ENCODE measurements around the gene GRK2. TPM values are rescaled to one million over a fixed set of nuclear protein-coding genes. Genes with fewer than 3 reads are reported as not detected.

GRK2 gene
- total RNA-seq, 4 donors from 2014 or later = 40.2 to 79.8 (median 68.4) TPM

- no peaks in the 10 kb centered on the region for H3K4me1 ChIP-seq
- DNase-seq (no peak), ATAC-seq (no peak)
- no peaks in the 10 kb centered on the region for H3K9me3 ChIP-seq
- no peak overlapping the region for H3K27ac ChIP-seq
- H3K27me3 ChIP-seq = no peaks in the 10 kb centered on the region
- intact Hi-C loops (cut with DNase I; ENCODE audit: low total_unique reads) (no loop called here), in situ Hi-C loops (cut with MboI; ENCODE audit: low sequenced_read_pairs in 4 of 4) (no loop called here)
- H3K36me3 ChIP-seq = no peaks in the 10 kb centered on the region
- TF ChIP-seq CTCF (IDR thresholded peaks at IDR 0.05 in 4 of 5, conservative IDR thresholded peaks at IDR 0.05 in 1 of 5) (no peak), POLR2A (IDR thresholded peaks at IDR 0.05) (no peak)
- no peak overlapping the region for H3K4me3 ChIP-seq
Measured at GRCh38 chr11:67332081-67332691, 65.9 kb downstream of the GRK2 start.

Other genes with a start within 250 kb of the GRK2 start
- gene SYT12, start 243.3 kb upstream of the GRK2 start, total RNA-seq = under 1 TPM in 2 of 4 donors, not detected in 2; 0.33 to 0.64 TPM
- 10 to 100 TPM; 18.9 to 87.0 (median 24.4) TPM for gene RHOD, start 209.6 kb upstream of the GRK2 start, total RNA-seq
- 10 to 100 TPM; 34.8 to 55.0 (median 44.9) TPM for gene KDM2A, start 147.2 kb upstream of the GRK2 start, total RNA-seq
- 10 to 100 TPM in 1 of 4 donors, 1 to 10 TPM in 3; 5.8 to 10.6 (median 9.7) TPM for gene ANKRD13D, start 22.8 kb downstream of the GRK2 start, total RNA-seq
- 10 to 100 TPM in 2 of 4 donors, 1 to 10 TPM in 2; 7.9 to 16.3 (median 11.9) TPM for gene SSH3, start 37.1 kb downstream of the GRK2 start, total RNA-seq
- 100 to 1,000 TPM in 2 of 4 donors, 10 to 100 TPM in 2; 57.4 to 115 (median 87.9) TPM for gene POLD4, start 87.1 kb downstream of the GRK2 start, total RNA-seq
- gene CLCF1, start 107.1 kb downstream of the GRK2 start, total RNA-seq = 1 to 10 TPM in 2 of 4 donors, under 1 TPM in 2; 0.24 to 2.7 (median 0.91) TPM
- gene RAD9A, start 125.5 kb downstream of the GRK2 start, total RNA-seq = 10 to 100 TPM in 2 of 4 donors, 1 to 10 TPM in 2; 5.2 to 14.7 (median 7.7) TPM
- 100 to 1,000 TPM in 3 of 4 donors, 10 to 100 TPM in 1; 78.4 to 193 (median 124) TPM for gene PPP1CA, start 135.4 kb downstream of the GRK2 start, total RNA-seq
- under 1 TPM in 3 of 4 donors, not detected in 1; 0.44 to 0.78 (median 0.56) TPM for gene TBC1D10C, start 137.6 kb downstream of the GRK2 start, total RNA-seq
- 10 to 100 TPM in 1 of 4 donors, 1 to 10 TPM in 3; 2.5 to 11.0 (median 4.9) TPM for gene CARNS1, start 149.2 kb downstream of the GRK2 start, total RNA-seq
- 10 to 100 TPM; 38.0 to 74.1 (median 39.4) TPM for gene RPS6KB2, start 162.0 kb downstream of the GRK2 start, total RNA-seq
- 1 to 10 TPM in 3 of 4 donors, under 1 TPM in 1; 0.47 to 1.5 (median 1.3) TPM for gene PTPRCAP, start 171.2 kb downstream of the GRK2 start, total RNA-seq
- gene CORO1B, start 177.0 kb downstream of the GRK2 start, total RNA-seq = 10 to 100 TPM in 3 of 4 donors, 1 to 10 TPM in 1; 4.9 to 14.8 (median 12.5) TPM
- not detected for gene GPR152, start 186.3 kb downstream of the GRK2 start, total RNA-seq
- under 1 TPM; 0.19 to 0.55 (median 0.30) TPM for gene CABP4, start 188.9 kb downstream of the GRK2 start, total RNA-seq
- gene TMEM134, start 202.8 kb downstream of the GRK2 start, total RNA-seq = 100 to 1,000 TPM in 2 of 4 donors, 10 to 100 TPM in 2; 79.8 to 155 (median 108) TPM
- 10 to 100 TPM; 33.0 to 60.8 (median 48.8) TPM for gene AIP, start 216.6 kb downstream of the GRK2 start, total RNA-seq
- 10 to 100 TPM in 1 of 4 donors, 1 to 10 TPM in 3; 4.0 to 12.2 (median 7.7) TPM for gene PITPNM1, start 238.9 kb downstream of the GRK2 start, total RNA-seq
- gene CDK2AP2, start 241.7 kb downstream of the GRK2 start, total RNA-seq = 10 to 100 TPM; 24.1 to 47.5 (median 37.3) TPM

Measured in gastrocnemius medialis (tissue), 4 donors.